TTC549 (cell line): ENCODE measurements around the gene TTC39A.

Experiments
- FAIRE-seq: peaks from 2 replicates; lab custom pipeline; 2012; peaks lifted over from hg19 to GRCh38; lab: Jason Lieb, UNC

TTC39A gene

DNA sequence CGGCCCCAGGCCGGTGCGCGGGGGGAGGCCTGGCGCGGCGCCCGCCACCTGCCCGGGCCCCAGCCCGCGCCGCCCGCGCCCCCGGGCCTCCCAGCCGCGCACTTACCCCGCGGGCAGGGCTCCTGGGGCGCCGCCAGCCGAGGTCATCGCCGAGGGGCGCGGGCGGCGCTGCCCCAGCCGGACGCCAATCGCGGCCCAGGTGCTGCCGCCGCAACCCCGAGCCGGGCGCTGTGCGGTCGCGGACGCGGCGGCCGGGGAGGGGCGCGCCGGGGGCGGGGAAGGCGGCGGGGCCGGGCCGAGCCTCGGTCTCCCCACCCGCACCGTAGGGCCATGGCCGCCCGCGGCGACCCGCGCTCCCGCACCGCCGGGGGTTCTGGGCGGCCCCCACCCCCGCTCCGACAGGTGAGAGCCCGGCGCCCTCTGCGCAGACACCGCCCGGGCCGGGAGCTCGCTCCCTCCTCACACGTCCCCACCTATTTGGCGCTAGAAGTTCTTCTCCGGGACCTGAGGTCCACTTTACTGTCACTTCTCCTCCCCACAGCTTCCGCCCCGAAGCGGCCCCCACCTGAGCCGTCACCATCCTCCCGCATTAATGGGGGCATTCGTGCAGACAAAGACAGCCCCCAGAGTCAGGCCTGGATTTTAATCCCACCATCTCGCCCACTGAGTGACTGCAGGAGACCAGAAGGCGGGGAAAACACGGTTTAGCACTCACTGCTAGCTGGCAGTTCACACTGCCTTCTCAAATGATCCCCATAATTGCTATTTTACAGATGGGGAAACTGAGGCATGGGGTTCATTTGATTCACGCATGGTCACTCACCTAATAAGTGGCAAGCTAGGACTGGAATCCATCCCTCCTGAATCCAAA is at the start of gene TTC39A:
Gene TTC39A, minus strand, starts transcription at position 232 of the 871 bp plus-strand sequence. Its CDS starts 85 bp downstream, at position 147.
- FAIRE-seq, result no peak

DNA sequence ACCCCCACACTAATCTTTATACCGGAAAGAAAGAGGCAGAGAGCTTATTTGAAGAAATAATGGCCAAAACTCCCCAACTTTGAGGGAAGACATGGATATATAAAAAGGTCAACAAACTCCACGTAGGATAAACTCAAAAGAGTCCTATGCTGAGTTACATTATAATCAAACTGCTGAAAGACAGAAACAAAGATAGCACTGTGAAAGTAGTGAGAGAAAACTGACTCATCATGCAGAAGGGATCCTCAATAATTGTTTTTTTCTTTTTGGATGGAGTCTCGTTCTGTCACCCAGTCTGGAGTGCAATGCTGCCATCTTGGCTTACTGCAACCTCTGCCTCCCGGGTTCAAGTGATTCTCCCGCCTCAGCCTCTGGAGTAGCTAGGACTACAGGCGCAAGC is 48.5 kb upstream of the TTC39A start:
- FAIRE-seq, result no peak

DNA sequence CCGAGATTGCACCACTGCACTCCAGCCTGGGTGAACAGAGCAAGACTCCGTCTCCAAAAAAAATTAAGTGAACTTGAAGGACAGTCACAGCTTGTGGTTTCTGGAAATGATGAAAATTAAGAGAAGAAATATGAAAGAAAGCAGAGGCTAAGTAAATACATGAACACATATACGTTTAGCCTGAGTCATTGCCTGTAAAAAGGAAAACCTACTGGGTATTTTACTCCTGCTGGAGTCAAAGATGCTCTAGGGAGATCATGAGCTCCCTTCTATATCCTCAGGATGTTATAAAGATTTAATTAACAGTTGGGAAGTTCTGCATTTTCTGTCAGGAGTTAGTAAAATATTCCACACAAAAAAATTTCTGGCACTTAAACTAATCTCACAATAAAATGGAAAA is 43.5 kb upstream of the TTC39A start:
- FAIRE-seq, result no peak

DNA sequence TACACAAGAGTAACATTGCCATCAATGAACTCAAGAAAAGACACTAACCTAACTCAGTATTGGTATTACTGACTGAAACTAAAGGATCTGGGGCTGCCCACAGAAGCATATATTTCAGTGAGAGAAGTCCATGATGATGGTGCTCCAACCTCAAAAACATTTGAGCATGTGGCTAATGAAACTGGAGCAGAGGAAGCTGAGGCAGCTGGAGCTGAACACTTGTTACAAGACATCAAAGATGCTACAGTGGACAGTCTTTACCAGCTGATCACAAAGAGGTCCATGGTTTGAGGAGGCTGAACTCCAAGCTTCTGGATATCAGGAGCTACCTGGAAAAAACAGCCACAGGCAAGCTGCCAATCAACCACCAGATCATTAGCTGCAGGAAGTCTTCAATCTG is 42.2 kb upstream of the TTC39A start:
- FAIRE-seq, result no peak

DNA sequence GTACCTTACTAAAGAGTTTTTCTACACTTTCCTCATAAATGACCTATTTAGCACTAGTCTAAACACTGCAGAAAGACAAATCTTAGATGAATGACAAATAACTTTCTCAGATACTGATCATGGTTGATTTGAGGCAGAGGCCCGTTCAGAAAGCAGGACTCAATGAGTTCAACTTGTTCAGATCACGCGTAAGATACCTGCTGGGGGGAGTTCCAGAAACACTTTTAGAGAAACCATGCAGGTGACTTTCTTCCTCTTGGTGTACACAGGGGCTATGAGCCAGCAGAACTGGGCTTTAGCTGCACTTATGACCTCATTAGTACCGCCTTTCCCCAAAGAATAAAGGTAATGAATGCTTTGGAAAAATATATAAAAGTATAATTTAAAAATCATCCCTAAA is 38.8 kb upstream of the TTC39A start:
- no peak for FAIRE-seq

DNA sequence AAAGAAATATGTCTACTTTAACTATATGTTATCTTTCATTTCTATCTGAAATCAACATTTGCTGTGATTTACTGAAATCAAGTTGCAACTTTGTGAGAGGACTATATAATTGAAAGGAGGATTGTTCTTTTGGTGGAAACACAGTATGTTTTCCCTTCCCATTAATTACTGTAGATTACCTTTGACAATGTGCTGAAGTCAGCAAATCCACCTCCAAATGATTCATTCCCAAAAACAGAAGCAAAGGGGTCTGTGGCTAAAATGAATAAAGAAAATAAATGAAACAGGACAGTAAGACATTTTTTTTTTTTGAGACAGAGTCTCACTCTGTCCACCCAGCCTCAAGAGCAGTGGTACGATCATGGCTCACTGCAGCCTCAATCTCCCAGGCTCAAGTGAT is 35.4 kb upstream of the TTC39A start:
- no peak for FAIRE-seq

DNA sequence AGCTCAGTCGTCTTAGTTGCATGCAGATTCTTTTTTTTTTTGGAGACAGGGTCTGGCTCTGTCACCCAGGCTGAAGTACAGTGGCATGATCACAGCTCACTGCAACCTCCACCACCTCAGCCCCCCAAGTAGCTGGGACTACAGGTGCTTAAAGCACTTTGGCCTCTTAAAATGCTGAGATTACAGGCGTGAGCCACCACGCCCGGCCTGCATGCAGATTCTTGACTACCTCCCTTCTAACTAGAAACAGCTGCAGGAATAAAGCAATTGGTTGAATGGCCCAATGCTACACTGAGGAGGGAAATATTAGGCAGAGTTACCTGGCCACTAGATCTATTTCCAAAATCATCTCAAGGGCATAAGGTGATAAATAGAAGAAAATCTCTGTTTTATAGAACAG is 29.5 kb upstream of the TTC39A start:
- FAIRE-seq, result no peak

DNA sequence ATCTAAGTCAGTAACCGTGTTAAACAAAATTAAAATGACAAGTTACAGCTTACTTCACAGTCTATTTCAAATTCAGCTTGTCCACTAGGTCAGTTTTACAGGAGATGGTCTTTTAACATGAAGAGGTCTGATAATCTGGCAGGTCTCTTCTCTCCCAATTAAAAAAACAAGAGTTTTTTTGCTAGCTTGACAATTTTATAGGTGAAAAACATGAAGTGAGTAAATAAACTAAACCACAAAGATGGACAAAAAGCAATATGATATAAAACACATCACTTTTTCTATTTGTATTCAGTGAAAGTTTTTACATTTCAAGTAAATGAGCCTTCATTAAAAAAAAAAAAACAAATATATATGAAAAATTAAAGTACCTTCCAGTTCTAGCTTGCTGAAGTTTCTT is 25.0 kb upstream of the TTC39A start:
- FAIRE-seq, result no peak

DNA sequence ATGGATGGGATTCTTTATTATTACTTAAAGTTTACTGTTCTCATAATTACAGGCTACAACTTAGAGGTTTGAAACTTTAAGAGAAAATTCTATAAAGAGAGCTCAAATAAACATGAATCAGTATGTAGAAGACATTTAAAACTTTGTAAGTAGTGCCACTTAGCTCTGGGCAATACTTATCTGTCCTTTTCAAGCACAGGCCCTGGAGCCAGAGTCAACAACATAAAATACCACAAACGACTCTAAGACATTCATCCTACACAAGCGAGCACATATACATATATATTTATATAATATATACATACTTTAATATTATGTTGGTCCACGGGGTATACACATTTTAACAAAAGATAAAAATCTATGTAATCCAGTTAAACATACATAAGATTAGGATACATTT is 24.1 kb upstream of the TTC39A start:
- FAIRE-seq, result no peak

DNA sequence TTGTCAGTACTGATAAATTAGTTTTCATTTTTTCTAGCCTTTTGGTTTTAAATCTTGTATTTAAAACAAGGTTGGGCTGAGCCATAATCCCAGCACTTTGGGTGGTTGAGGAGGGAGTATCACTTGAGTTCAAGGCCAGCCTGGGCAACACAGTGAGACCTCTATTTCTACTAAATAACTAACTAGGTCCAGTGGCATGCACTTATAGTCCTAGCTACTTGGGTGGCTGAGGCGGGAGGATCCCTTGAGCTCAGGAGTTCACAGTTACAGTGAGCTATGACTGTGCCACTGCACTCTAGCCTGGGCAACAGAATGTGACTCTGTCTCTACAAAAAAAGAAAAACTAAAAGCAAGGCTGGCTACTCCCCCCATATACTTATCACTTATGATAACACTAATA is 21.5 kb upstream of the TTC39A start:
- no peak for FAIRE-seq

DNA sequence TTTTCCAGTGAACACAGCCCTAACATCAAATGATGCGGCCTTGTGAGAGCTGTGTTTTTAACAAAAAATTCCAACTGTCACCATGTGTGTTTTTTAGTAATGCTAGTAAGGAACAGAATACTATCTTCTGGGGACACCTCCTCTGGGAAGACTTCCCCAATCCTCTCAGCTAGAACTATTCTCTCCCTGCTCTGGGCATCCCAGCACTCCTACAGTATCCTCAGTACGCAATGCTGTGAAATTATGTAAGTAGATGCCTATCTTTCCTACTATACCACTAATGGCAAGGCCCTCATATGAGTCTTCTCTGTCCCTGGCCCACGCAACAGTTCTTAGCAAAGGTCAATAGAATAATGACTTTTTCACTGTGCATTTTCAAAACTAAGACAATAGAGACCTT is 19.5 kb upstream of the TTC39A start:
- no peak for FAIRE-seq

DNA sequence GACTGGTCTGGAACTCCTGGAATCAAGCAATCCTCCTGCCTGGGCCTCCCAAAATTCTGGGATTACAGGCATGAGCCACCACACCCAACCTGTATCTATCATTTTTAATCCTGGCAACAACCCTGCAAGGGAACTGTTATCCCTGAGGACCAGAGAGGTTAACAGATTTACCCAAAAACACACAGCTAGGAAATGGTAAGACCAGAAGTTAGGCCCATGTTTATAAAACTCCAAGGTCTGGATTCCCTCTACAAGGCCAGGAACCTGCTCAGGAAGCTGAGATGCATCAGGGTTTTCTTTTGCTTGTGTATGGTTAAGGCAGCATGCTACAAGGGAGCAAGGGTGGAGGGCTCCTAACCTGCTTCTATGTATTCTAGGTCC is 17.8 kb upstream of the TTC39A start:
- no peak for FAIRE-seq

DNA sequence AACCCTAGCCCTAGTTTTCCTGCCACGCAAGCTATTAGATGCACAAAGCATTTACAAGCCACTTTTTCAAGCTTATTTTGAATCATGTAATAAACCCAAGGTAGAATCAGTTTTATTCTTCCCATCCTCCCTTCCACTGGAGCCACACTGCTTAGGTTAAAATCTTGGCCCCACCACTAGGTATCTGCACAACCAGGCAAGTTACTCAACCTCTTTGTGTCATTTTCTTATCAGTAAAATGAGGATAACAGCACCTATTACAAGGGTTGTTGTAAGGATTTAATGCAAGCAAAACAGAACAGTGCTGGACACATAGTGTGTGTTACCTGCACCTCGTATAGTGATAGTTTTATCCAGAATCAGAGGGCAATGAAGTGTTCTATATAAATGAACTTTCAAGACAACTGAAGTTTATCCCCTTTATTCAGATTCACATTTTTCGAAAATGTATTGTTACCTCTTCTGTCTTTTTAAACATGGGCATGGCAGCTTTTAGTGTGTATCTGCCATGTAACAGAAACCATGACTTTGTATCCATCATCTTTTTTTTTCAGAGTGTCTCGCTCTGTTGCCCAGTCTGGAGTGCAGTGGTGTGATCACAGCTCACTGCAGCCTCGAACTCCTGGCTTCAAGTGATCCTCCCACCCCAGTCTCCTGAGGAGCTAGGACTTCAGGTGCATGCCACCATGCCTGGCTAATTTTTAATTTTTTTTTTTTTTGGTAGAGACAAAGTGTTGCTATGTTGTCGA is 17.2 kb upstream of the TTC39A start:
- no peak for FAIRE-seq

DNA sequence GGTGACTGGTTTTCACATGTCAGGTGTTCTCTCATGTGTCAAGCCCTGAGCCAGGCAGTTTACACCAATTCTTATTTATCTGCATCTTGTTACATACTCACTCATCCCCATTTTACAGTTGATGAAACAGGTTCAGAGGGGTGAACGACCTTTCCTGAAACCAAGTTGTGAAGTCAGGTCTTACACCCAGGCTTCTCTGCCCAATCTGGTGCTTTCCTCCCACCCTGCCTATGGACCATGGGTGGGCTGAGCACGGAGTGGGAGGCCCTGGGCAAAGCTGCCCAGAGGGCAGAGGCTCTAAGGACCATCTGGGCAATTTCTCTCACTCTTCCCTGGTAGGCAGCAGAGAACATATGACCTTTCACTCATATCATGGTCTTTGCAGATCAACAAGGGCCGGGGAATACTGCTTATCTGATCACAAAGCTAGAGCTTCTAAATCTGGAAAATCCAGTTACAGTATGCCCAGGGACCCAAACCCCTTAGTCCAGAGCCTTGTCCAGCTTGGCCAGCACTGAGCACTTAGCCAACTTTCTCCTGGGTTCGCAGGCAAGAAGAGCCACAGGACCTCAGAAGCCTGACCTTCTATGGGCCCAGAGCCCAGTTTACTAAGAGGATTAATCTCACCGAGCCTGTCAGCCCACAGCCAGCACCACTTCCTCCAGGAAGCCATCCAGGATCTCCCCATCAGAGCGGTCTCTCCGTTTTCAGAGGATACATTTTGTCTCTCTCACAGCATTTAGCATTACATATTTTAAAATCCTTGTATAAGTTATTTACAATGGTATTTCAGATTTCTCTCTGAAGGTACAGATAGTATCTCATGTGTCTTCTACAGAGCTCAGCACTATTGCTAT is 16.0 kb upstream of the TTC39A start:
- FAIRE-seq, result no peak

DNA sequence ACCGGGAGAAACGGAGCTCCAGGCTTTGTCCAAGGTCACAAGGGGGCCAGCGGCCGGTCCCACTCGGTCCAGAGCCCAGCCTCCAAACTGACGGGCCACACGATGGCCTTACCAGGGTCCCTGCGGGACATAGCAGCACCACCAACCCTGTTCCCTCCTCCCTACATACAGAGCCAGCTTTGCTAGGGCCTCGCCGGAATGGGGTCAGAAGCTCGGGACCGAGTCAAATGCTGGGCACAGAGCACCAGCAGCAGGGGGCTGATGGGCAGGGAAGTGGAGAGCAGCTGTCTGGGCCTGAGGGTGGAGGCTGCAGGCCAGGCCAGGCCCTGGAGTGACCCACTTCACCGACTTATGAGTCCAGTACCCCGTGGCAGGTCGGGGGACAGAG is 14.9 kb upstream of the TTC39A start:
- no peak for FAIRE-seq

DNA sequence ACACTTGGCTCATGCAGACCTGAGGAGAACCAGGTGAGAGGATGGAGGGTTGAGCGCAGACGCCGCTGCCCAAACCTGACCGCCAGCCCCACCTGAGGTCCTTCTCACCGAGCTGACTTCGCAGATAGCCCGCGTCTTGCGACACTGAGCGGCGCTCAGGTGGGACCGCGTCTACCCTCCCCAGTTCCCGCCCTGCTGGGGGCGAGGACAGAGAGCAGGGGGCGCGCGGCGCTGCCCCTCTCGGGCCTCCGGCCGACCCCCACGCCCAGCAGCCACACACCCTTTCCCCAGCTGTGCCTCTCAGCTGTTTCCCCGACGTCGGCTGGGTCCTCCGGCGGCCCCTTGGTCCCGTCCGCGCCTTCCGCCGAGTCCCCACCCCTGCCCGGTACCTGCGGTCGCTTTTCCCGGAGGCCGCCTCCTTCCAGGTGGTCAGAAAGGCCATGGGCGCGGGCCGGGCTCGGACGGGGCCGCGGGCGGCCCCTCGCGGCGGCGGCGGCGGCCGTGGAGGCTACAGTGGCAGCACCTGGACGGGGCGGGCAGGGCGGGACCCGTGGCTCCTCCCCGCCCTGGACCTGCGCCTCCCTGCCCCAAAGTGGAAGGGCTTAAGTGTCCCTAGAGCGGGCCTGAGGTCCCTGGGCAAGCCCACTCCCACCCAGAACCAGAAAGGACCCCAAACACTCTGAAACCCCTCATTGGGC is 14.4 kb upstream of the TTC39A start:
- FAIRE-seq, result no peak

DNA sequence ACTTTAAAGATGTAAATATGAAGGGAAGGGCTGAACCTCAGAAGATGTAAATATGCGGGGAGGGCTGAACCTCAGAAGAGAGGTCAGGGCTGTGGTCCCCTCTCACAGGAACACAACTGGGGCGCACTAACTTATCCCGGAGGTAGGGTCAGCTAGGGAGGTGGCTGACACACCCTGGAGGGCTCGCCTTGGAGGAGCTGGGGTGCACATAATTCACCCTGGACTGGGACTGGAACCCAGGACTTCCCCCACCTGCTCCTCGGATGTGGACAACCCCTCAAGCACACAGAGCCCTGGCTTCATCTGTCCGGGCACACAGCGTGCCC is 13.9 kb upstream of the TTC39A start:
- FAIRE-seq, result no peak

DNA sequence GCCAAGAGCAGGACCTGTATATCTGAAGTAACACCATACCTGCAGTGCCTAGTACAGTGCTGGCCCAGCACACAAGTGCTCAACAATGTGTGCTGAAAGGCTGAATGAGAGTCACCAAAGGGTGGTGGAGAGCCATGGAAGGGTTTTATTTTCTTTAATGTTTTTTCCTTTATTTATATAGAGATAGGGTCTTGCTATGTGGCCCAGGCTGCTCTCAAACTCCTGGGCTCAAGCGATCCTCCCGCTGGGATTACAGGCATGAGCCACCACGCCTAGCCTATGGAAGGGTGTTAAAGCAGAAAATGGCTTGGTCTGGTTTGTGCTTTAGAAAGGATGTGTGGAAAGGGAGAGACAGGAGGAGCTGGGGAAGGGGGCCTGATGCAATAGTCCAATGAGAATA is 13.3 kb upstream of the TTC39A start:
- no peak for FAIRE-seq

DNA sequence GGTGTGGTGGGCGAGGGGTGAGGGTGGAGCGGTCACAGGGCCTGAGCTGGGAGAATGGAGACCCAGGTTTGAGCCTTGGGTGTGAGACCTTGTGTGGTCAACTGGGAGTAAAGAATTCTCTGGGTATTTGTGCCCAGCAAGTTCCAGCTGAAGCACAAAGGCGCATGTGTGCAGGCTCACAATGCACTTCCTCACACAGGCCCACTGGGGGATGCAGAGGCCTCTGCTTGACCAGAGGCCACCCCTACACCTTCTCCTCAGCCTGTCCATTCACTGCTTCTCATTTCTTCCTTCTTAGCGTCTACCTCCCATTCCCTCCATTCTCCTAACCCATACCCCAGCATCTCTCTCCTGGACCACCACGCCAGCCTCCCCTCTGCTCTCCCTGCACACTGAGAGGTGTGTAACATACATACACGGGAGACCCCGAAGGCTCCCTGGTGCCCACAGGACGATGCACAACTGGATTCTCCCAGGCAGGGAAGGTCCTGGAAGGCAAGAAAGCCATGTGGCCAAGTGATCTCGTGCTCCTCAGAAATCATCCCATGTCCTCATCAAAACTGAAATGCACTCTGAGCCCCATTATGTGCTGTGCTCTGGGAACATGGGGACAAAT is 12.3 kb upstream of the TTC39A start:
- no peak for FAIRE-seq

DNA sequence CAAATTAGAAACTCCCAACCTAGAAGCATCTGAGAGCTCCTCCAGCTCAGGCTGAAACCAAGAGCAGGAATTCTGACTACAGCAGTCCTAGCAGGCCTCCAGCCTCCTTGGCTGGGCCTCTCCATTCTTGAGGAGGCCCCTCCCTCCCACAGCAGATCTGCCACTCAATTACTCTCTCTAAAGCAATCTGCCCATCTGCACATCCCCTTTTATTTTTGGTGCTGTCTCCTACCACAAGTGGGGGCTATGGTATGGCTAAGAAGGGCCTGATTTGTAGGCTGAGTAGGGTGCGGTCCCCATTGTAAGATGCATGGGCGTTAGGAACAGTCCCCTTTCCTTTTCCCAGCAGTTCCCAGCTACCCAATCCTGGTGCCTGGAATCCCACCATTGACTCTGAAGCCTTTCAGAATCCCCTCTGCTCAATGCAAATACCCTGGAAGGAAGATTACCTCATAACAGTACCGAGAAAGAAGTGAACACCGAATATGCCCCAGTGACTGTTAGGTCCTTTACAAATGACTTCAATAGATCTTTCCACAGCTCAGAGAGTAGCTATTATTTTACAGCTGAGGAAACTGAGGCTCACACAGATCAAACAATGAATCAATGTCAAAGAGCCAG is 11.6 kb upstream of the TTC39A start:
- no peak for FAIRE-seq

DNA sequence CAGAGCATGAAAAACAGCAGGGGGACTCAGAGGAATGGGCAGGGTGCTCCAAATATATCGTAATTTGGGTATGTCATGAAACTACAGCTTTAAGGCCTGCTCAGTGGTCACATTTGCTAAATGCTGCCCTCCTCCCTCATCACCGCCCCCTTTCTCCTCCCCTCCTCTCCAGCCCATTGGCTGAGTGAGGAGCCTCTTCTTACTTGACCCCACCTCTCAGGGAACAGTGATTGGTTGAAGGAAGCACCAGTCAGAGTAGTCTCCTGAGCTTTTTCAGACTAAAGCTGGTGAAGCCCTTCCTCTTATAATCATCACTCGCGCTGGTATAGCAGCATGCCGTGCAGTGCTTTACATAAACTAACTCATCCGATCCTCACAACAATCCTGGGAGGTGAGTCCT is 10.0 kb upstream of the TTC39A start:
- FAIRE-seq, result no peak

DNA sequence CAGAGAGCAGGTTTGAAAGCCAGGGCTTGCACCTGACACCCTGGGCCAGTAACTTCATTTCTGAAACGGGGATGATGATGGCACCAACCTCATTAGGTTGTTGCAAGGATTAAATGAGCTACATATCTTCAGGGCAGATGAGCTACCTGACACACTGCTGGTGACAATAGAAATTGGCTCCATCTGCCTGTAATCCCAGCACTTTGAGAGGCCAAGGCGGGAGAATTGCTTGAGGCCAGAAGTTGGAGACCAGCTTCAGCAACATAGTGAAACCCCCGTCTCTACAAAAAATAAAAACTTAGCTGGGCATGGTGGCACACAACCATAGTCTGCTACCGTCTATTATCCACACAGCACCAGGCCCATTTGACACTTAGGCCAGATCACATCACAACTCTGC is 6.3 kb upstream of the TTC39A start:
- FAIRE-seq, result no peak
